CD14-positive monocyte (primary cell): ENCODE data around the gene RCE1. TPM values are rescaled to one million over a fixed set of nuclear protein-coding genes. Genes with fewer than 3 reads are reported as not detected.

ENCODE experiments used
- DNase-seq, 3 donors: peaks; one replicate each; pipeline ENCODE4 v3.0.0-alpha.2; 2011 to 2022
- H2AFZ ChIP-seq: 2 replicates; pipeline ENCODE4 v1.6.0; 2012; ENCODE audit warnings: mild to moderate bottlenecking, low read depth, low read length, inconsistent platforms; ENCODE audit not compliant: insufficient read depth, poor library complexity, severe bottlenecking
- H3K27ac ChIP-seq, 2 donors: 1 replicate in 1 of 2; 2 replicates in 1 of 2; pipeline ENCODE4 v1.5.1; 2012 to 2013; ENCODE audit warnings: low read length in 2 of 2, control low read depth in 1 of 2, inconsistent platforms in 1 of 2, low read depth in 1 of 2, mild to moderate bottlenecking in 1 of 2
- H3K27me3 ChIP-seq, 2 donors: one replicate each; pipeline versions ENCODE4 v1.6.0 to v1.6.1; 2011 to 2013; ENCODE audit warnings: low read length in 2 of 2; ENCODE audit not compliant: control insufficient read depth in 2 of 2, insufficient read depth in 2 of 2
- H3K36me3 ChIP-seq, 2 donors: replicated peaks in 1 of 2; 1 replicate in 1 of 2; 2 replicates in 1 of 2; pipeline versions ENCODE4 v1.5.1 to v1.6.1; 2012 to 2013; ENCODE audit warnings: low read length in 2 of 2, control low read depth in 1 of 2, inconsistent platforms in 1 of 2, mild to moderate bottlenecking in 1 of 2; ENCODE audit not compliant: insufficient read depth in 2 of 2, control insufficient read depth in 1 of 2
- H3K4me1 ChIP-seq, 2 donors: 1 replicate in 1 of 2; 2 replicates in 1 of 2; pipeline versions ENCODE4 v1.5.1 to v1.6.1; 2012 to 2013; ENCODE audit warnings: low read length in 2 of 2, control low read depth in 1 of 2, inconsistent platforms in 1 of 2, mild to moderate bottlenecking in 1 of 2, moderate library complexity in 1 of 2; ENCODE audit not compliant: insufficient read depth in 2 of 2, control insufficient read depth in 1 of 2
- H3K4me2 ChIP-seq: replicated peaks from 2 replicates; pipeline ENCODE3; 2012; ENCODE audit warnings: low read length, moderate library complexity, mild to moderate bottlenecking; ENCODE audit not compliant: poor library complexity, severe bottlenecking; ENCODE audit errors: extremely low read depth
- H3K4me3 ChIP-seq, 3 experiments: fragments of 200-600 bp in 1 of 3; sonication (generic) in 1 of 3; replicated peaks in 1 of 3; 1 replicate in 2 of 3; 2 replicates in 1 of 3; pipeline ENCODE4 v1.5.1; 2011 to 2013; ENCODE audit warnings: low read length in 3 of 3, mild to moderate bottlenecking in 3 of 3, control low read depth in 2 of 3, low read depth in 2 of 3, inconsistent platforms in 1 of 3, moderate library complexity in 1 of 3
- H3K79me2 ChIP-seq: 2 replicates; pipeline ENCODE4 v1.6.0; 2012; ENCODE audit warnings: mild to moderate bottlenecking, control low read depth, inconsistent platforms, low read length, moderate library complexity; ENCODE audit not compliant: insufficient read depth
- H3K9ac ChIP-seq: 2 replicates; pipeline ENCODE4 v1.6.0; 2017; ENCODE audit warnings: low read length, mild to moderate bottlenecking; ENCODE audit not compliant: insufficient read depth, poor library complexity, severe bottlenecking
- H3K9me3 ChIP-seq, 2 donors: replicated peaks in 1 of 2; 1 replicate in 1 of 2; 2 replicates in 1 of 2; pipeline versions ENCODE4 v1.5.1 to v1.6.1; 2012 to 2013; ENCODE audit warnings: low read length in 2 of 2, control low read depth in 1 of 2; ENCODE audit not compliant: control insufficient read depth in 1 of 2, insufficient read depth in 1 of 2
- H4K20me1 ChIP-seq: 2 replicates; pipeline ENCODE4 v1.6.0; 2012; ENCODE audit warnings: mild to moderate bottlenecking, low read length, control low read depth, moderate library complexity; ENCODE audit not compliant: insufficient read depth
- H3K27ac Mint-ChIP-seq, 7 donors: one replicate each; pipeline ENCODE4 v1.8.0; 2020; ENCODE audit warnings: mild to moderate bottlenecking in 7 of 7, mixed read lengths in 7 of 7, moderate library complexity in 6 of 7, inconsistent platforms in 2 of 7
- H3K27me3 Mint-ChIP-seq, 3 donors: one replicate each; pipeline ENCODE4 v1.8.0; 2021 to 2022; ENCODE audit warnings: low read depth in 3 of 3, mild to moderate bottlenecking in 3 of 3, mixed read lengths in 3 of 3, moderate library complexity in 3 of 3, inconsistent platforms in 1 of 3
- H3K36me3 Mint-ChIP-seq, 2 donors: one replicate each; pipeline ENCODE4 v1.8.0; 2020; ENCODE audit warnings: mixed read lengths in 2 of 2, inconsistent platforms in 1 of 2, mild to moderate bottlenecking in 1 of 2
- H3K4me1 Mint-ChIP-seq: one replicate; pipeline ENCODE4 v1.8.0; 2020; ENCODE audit warnings: mild to moderate bottlenecking, mixed read lengths
- H3K4me3 Mint-ChIP-seq, 2 donors: one replicate each; pipeline ENCODE4 v1.8.0; 2020; ENCODE audit warnings: mild to moderate bottlenecking in 2 of 2, mixed read lengths in 2 of 2, moderate library complexity in 1 of 2
- H3K9me3 Mint-ChIP-seq, 7 donors: one replicate each; pipeline ENCODE4 v1.8.0; 2020 to 2022; ENCODE audit warnings: mixed read lengths in 7 of 7, mild to moderate bottlenecking in 6 of 7, moderate library complexity in 6 of 7, inconsistent platforms in 2 of 7
- WGBS: methylation state at CpG from one replicate; pipeline ENCODE4 v1.1.5; 2013; ENCODE audit warnings: missing lambda C conversion rate; ENCODE audit not compliant: insufficient coverage; 5-methylcytosine and 5-hydroxymethylcytosine counted together
- intact Hi-C, 2 donors: fragments of 100-400 bp; cut with micrococcal nuclease; formaldehyde crosslinking; loops; one replicate each; pipeline versions ENCODE4 v1.15.0 to v1.15.1; 2023
- polyA plus RNA-seq, 3 donors: library from polyadenylated mRNA; depleted of rRNA in 1 of 3; unstranded in 2 of 3; stranded (reverse) in 1 of 3; fragments of 300-500 nt in 2 of 3; fragments of >200 nt in 1 of 3; fragmentation: Illumina TruSeq in 2 of 3; gene quantifications; 1 replicate in 2 of 3; 2 replicates in 1 of 3; pipeline ENCODE4 v1.2.3, GENCODE V29; 2012 to 2021
- TF ChIP-seq, protein P1 (sequence below): fragments of 200-600 bp; IDR thresholded peaks from one replicate; pipeline ENCODE4 v1.8.0; 2022; ENCODE audit warnings: antibody characterized with exemption, mild to moderate bottlenecking

Gene RCE1
- polyA plus RNA-seq, 3 donors: 20.3 to 24.7 (median 22.8) TPM

GRCh38 chr11:66848671-66849500 is 5.6 kb downstream of the RCE1 start:
- H3K27me3 ChIP-seq: no peaks in the 10 kb centered on the region
- Mint-ChIP-seq H3K4me1 (peaks cover 20% of the 10 kb centered on the region), H3K27ac (no peak overlapping the region), H3K27me3 (peaks cover 0 to 1% (median 0%) of the 10 kb centered on the region in 3 donors), H3K9me3 (no peaks in the 10 kb centered on the region), H3K4me3 (no peak overlapping the region), H3K36me3 (peaks cover 21 to 40% of the 10 kb centered on the region in 2 donors)
- no peaks in the 10 kb centered on the region for H4K20me1 ChIP-seq
- WGBS: 94% methylated on average over 26 of the region's 28 CpGs
- H2AFZ ChIP-seq: no peak overlapping the region
- no peak overlapping the region for H3K27ac ChIP-seq
- intact Hi-C loops: loop anchor here (10.0 kb wide), 2 partner anchors 434 to 546 kb away; partner anchors contain the start of gene RAD9A (in 1 of the 2)
- H3K4me3 ChIP-seq: no peak overlapping the region
- no peaks in the 10 kb centered on the region for H3K9me3 ChIP-seq
- TF ChIP-seq, protein P1, sequence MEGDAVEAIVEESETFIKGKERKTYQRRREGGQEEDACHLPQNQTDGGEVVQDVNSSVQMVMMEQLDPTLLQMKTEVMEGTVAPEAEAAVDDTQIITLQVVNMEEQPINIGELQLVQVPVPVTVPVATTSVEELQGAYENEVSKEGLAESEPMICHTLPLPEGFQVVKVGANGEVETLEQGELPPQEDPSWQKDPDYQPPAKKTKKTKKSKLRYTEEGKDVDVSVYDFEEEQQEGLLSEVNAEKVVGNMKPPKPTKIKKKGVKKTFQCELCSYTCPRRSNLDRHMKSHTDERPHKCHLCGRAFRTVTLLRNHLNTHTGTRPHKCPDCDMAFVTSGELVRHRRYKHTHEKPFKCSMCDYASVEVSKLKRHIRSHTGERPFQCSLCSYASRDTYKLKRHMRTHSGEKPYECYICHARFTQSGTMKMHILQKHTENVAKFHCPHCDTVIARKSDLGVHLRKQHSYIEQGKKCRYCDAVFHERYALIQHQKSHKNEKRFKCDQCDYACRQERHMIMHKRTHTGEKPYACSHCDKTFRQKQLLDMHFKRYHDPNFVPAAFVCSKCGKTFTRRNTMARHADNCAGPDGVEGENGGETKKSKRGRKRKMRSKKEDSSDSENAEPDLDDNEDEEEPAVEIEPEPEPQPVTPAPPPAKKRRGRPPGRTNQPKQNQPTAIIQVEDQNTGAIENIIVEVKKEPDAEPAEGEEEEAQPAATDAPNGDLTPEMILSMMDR: no peak
- H3K9ac ChIP-seq: no peak overlapping the region
- peaks cover 37 to 42% of the 10 kb centered on the region in 2 donors for H3K36me3 ChIP-seq
- peak in 1 of 3 donors; percentile 4 for DNase-seq
- peaks cover 18% of the 10 kb centered on the region for H3K79me2 ChIP-seq
- H3K4me1 ChIP-seq: peaks cover 14 to 19% of the 10 kb centered on the region in 2 donors
- H3K4me2 ChIP-seq: no peak overlapping the region

DNA sequence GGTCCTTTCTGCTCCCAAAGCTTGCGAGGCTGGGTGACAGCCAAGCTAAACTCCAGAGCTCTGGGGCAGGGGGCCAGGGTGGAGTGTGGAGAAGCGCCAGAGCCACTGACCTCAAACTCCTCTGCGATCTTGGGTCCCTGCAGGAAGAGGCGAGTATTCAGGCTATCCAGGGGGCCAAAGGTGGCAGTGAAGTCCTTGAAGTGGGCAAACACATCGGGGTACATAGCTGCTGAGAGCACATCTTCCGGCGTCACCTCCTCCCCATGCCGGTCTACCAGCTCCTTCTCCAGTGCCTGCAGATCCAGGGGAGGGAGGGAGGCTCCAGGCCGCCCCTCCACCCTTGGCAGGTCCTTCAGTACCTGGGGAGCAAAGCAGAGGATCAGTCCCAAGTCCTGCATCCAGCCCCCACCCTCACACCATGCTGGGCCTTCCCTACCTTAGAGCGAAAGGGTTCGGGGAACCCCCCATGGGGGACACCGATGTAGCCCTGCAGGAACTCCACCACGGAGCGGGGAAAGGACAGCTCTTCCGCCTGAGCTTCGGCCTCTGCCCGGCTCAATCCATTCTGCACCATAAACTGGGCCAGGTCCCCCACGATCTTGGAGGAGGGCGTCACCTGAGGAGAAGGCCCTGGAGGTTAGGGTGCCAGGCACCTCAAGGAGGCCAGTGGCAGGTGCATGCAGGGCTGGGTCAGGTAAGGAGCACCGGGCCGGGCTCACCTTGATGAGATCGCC is 6.4 kb downstream of the RCE1 start:
- Histone ChIP-seq H3K36me3 (peaks cover 37 to 42% of the 10 kb centered on the region in 2 donors), H3K79me2 (peaks cover 10% of the 10 kb centered on the region), H3K9ac (no peak overlapping the region), H3K27me3 (no peaks in the 10 kb centered on the region), H3K9me3 (no peaks in the 10 kb centered on the region), H4K20me1 (no peaks in the 10 kb centered on the region), H2AFZ (no peak overlapping the region), H3K4me1 (peaks cover 8 to 11% of the 10 kb centered on the region in 2 donors), H3K27ac (no peak overlapping the region), H3K4me3 (no peak overlapping the region), H3K4me2 (no peak overlapping the region)
- H3K27me3 Mint-ChIP-seq: peaks cover 0 to 3% (median 0%) of the 10 kb centered on the region in 3 donors
- TF ChIP-seq, protein P1: no peak
- peaks cover 21 to 40% of the 10 kb centered on the region in 2 donors for H3K36me3 Mint-ChIP-seq
- 98% methylated on average over 17 of the region's 22 CpGs for WGBS
- no peak overlapping the region for H3K27ac Mint-ChIP-seq
- H3K4me3 Mint-ChIP-seq: no peak overlapping the region
- peaks cover 17% of the 10 kb centered on the region for H3K4me1 Mint-ChIP-seq
- no peaks in the 10 kb centered on the region for H3K9me3 Mint-ChIP-seq
- peak in 1 of 3 donors; percentile 4 for DNase-seq
- intact Hi-C loops: loop anchor here (10.0 kb wide), 2 partner anchors 435 to 545 kb away; partner anchors contain the start of gene RAD9A (in 1 of the 2)
